Panc1 (cell line): ENCODE results near the gene GKN1. TPM values are rescaled to one million over a fixed set of nuclear protein-coding genes. Genes with fewer than 3 reads are reported as not detected.

Experiments used
- ATAC-seq: fragments of 200-7000 bp; cut with Tn5 transposase; 2 replicates; pipeline ENCODE4 v1.9.1; 2020; ENCODE audit warnings: mild to moderate bottlenecking, moderate library complexity
- Bru-seq: library from RNA; stranded (reverse); fragments of 400-500 nt; gene quantifications from one replicate; lab custom pipeline; 2021; lab: Mats Ljungman, UMichigan
- BruChase-seq, 2 experiments: library from RNA; stranded (reverse); fragments of 400-500 nt; gene quantifications; one replicate each; lab custom pipeline; 2021; lab: Mats Ljungman, UMichigan
- BruUV-seq: library from RNA; stranded (reverse); fragments of 400-500 nt; replicated peaks from 2 replicates; lab custom pipeline; 2021; lab: Mats Ljungman, UMichigan
- CTCF ChIA-PET: fragments of 300-600 bp; sonication (Branson Sonifier 250); formaldehyde crosslinking; loops from one replicate; lab custom pipeline; 2022; ENCODE audit warnings: antibody characterized with exemption; lab: Charles Lee
- POLR2A ChIA-PET: fragments of 300-600 bp; sonication (Branson Sonifier 250); formaldehyde crosslinking; loops from one replicate; lab custom pipeline; 2022; ENCODE audit warnings: antibody characterized with exemption; lab: Charles Lee
- DNase-seq: peaks from one replicate; pipeline ENCODE4 v3.0.0-alpha.2; 2010; ENCODE audit warnings: low read depth, low spot score
- H3K27ac ChIP-seq: 2 replicates; pipeline ENCODE4 v1.5.1; 2011; ENCODE audit warnings: mild to moderate bottlenecking, low read length, inconsistent platforms
- H3K27me3 ChIP-seq: fragments of 200-500 bp; sonication (Bioruptor generic); 2 replicates; pipeline ENCODE4 v1.6.0; 2014; ENCODE audit warnings: low read length, inconsistent platforms; ENCODE audit not compliant: control insufficient read depth, insufficient read depth
- H3K36me3 ChIP-seq: fragments of 200-500 bp; sonication (Bioruptor generic); 2 replicates; pipeline ENCODE4 v1.5.1; 2014; ENCODE audit warnings: inconsistent platforms, mild to moderate bottlenecking, low read length, moderate library complexity; ENCODE audit not compliant: control insufficient read depth, insufficient read depth
- H3K4me1 ChIP-seq: 2 replicates; pipeline ENCODE4 v1.5.1; 2011; ENCODE audit warnings: inconsistent platforms, mild to moderate bottlenecking, low read length, moderate library complexity; ENCODE audit not compliant: control insufficient read depth, insufficient read depth
- H3K4me3 ChIP-seq, 2 experiments: 2 replicates each; pipeline ENCODE4 v1.5.1; 2011 to 2012; ENCODE audit warnings: low read depth in 2 of 2, low read length in 2 of 2, mild to moderate bottlenecking in 2 of 2, inconsistent platforms in 1 of 2, moderate library complexity in 1 of 2
- H3K9me3 ChIP-seq: fragments of 200-500 bp; sonication (Bioruptor generic); 2 replicates; pipeline ENCODE4 v1.5.1; 2014; ENCODE audit warnings: low read depth, mild to moderate bottlenecking, inconsistent platforms, low read length, moderate library complexity; ENCODE audit not compliant: control insufficient read depth, insufficient read depth
- CTCF ChIP-seq: fragments of 450-650 bp; IDR thresholded peaks from 2 replicates; pipeline ENCODE4 v1.5.1; 2017; ENCODE audit warnings: mild to moderate bottlenecking
- POLR2AphosphoS5 ChIP-seq: IDR thresholded peaks from 2 replicates; pipeline ENCODE4 v1.6.1; 2012; ENCODE audit warnings: mild to moderate bottlenecking, low read depth, low read length, moderate library complexity
- REST ChIP-seq, 2 experiments: IDR thresholded peaks; 2 replicates each; pipeline ENCODE4 v1.6.1; 2011 to 2012; ENCODE audit warnings: low read depth in 2 of 2, control low read depth in 1 of 2, low read length in 1 of 2, mild to moderate bottlenecking in 1 of 2, moderate library complexity in 1 of 2; ENCODE audit not compliant: insufficient read depth in 1 of 2
- SIN3A ChIP-seq: IDR thresholded peaks from 2 replicates; pipeline ENCODE4 v1.6.1; 2012; ENCODE audit warnings: low read depth, mild to moderate bottlenecking, low read length, moderate library complexity, borderline replicate concordance; ENCODE audit not compliant: insufficient read depth
- TCF7L2 ChIP-seq: IDR thresholded peaks from 2 replicates; pipeline ENCODE4 v1.6.1; 2011; ENCODE audit warnings: mild to moderate bottlenecking, low read depth, low read length, inconsistent platforms
- in situ Hi-C: cut with HindIII; loops from 2 replicates; pipeline ENCODE4 v1.10.0; 2016; ENCODE audit warnings: low sequenced_read_pairs, low pct_unique_long_range_greater_than_20kb
- intact Hi-C: fragments of 100-400 bp; cut with micrococcal nuclease; formaldehyde crosslinking; loops from one replicate; pipeline ENCODE4 v1.10.0; 2022; ENCODE audit not compliant: unreplicated experiment
- long read RNA-seq: library from polyadenylated mRNA; unstranded; transcript quantifications from one replicate; pipeline ENCODE4 v2.0.0, GENCODE V29; 2021; ENCODE audit not compliant: unreplicated experiment
- polyA plus RNA-seq: library from polyadenylated mRNA; unstranded; fragments of >200 nt; gene quantifications from one replicate; pipeline ENCODE4 v1.2.1, GENCODE V29; 2012; ENCODE audit warnings: missing spikeins; ENCODE audit not compliant: insufficient read length
- total RNA-seq: library from RNA; stranded (reverse); gene quantifications from one replicate; pipeline ENCODE4 v1.2.1, GENCODE V29; 2021; ENCODE audit not compliant: unreplicated experiment

Gene GKN1
- total RNA-seq (not detected), Bru-seq, nascent RNA (not detected), BruChase-seq, experiment 1, labeled RNA remaining after a 2-hour chase (percentile 10 among the genes with signal in this experiment), BruChase-seq, experiment 2, labeled RNA remaining after a 6-hour chase (not detected)
- polyA plus RNA-seq, result not detected
- long read RNA-seq, result 0 reads

- BruUV-seq, result no TSS peak
- Histone ChIP-seq H3K4me1 (peaks cover 10% of the 10 kb centered on the region), H3K9me3 (no peaks in the 10 kb centered on the region), H3K36me3 (no peaks in the 10 kb centered on the region), H3K27ac (no peak within 1 kb of the TSS), H3K27me3 (no peaks in the 10 kb centered on the region; the same call in 1 of the 2 replicates), H3K4me3 (no peak within 1 kb of the TSS)
- TF ChIP-seq REST (IDR thresholded peaks at IDR 0.05; ENCODE audit: insufficient read depth in 1 of 2, low read depth in 2 of 2, low read length in 1 of 2), result no peak
- no peak for TF ChIP-seq POLR2AphosphoS5
- no peak for TF ChIP-seq CTCF
- TF ChIP-seq TCF7L2, result no peak
- TF ChIP-seq SIN3A, result no peak
- in situ Hi-C loops, result no loop called here
- intact Hi-C loops, result no loop called here
- DNase-seq (no peak), ATAC-seq (no peak)
- ChIA-PET POLR2A (no interaction called here), CTCF (no interaction called here)
Measured at GRCh38 chr2:68974251-68974650, at the start of gene GKN1. TSS of gene GKN1 (plus strand) at chr2:68974636. CDS start at chr2:68974678, 42 bp downstream.

GRCh38 chr2:68925295-68925896 lies 49.0 kb upstream of the GKN1 start:
- BruUV-seq, result no TSS peak
- peak; percentile 77 for ATAC-seq
- Histone ChIP-seq H3K27me3 (no peaks in the 10 kb centered on the region), H3K36me3 (no peaks in the 10 kb centered on the region), H3K27ac (no peak overlapping the region), H3K4me3 (no peak overlapping the region), H3K4me1 (0 out of 2 replicates have a peak, but pooled peaks cover 2% of the 10 kb centered on the region), H3K9me3 (no peaks in the 10 kb centered on the region)
- in situ Hi-C loops, result no loop called here
- no peak for TF ChIP-seq SIN3A
- no peak for TF ChIP-seq REST (IDR thresholded peaks at IDR 0.05; ENCODE audit: insufficient read depth in 1 of 2, low read depth in 2 of 2, low read length in 1 of 2)
- TF ChIP-seq CTCF, result peak; percentile 98
- no peak for TF ChIP-seq POLR2AphosphoS5
- TF ChIP-seq TCF7L2, result no peak
- CTCF ChIA-PET, result interaction anchor here (0.8 to 2.2 kb wide), 7 partner anchors 18 to 462 kb away, joined by 3 to 31 read pairs (median 7); no protein-coding TSS in a partner anchor
- POLR2A ChIA-PET, result no interaction called here
- intact Hi-C loops, result loop anchor here (1.0 to 2.0 kb wide), 2 partner anchors 174 to 217 kb away; no protein-coding TSS in a partner anchor
- peak; percentile 66 for DNase-seq
